Prostate gland (tissue), 2 donors: ENCODE data around the gene PCYT1B. TPM values are rescaled to one million over a fixed set of nuclear protein-coding genes. Genes with fewer than 3 reads are reported as not detected.
"Not testable (repeated sequence)": the region's sequence is repeated elsewhere in the genome, so short reads cannot be mapped to it uniquely, and the experiment has no call there.

Experiments used
- DNase-seq: peaks from one replicate; pipeline ENCODE4 v3.0.0-alpha.2; 2019; ENCODE audit warnings: low spot score
- H3K27ac ChIP-seq, 2 donors: fragments of 200-600 bp; sonication (generic); 2 replicates each; pipeline ENCODE4 v1.5.1; 2017 to 2019
- H3K27me3 ChIP-seq: fragments of 200-600 bp; sonication (generic); replicated peaks from 2 replicates; pipeline ENCODE4 v1.5.1; 2019; ENCODE audit not compliant: insufficient read depth
- H3K36me3 ChIP-seq, 2 donors: fragments of 200-600 bp; sonication (generic); 1 replicate in 1 of 2; 2 replicates in 1 of 2; pipeline versions ENCODE4 v1.5.1 to v1.8.1; 2017 to 2019
- H3K4me1 ChIP-seq: fragments of 200-600 bp; sonication (generic); replicated peaks from 2 replicates; pipeline ENCODE4 v1.5.1; 2019
- H3K4me3 ChIP-seq, 2 donors: fragments of 200-600 bp; sonication (generic); 2 replicates each; pipeline ENCODE4 v1.5.1; 2017 to 2019
- H3K9me3 ChIP-seq: fragments of 200-600 bp; sonication (generic); 2 replicates; pipeline ENCODE4 v1.5.1; 2017
- POLR2A ChIP-seq: fragments of 450-650 bp; IDR thresholded peaks from one replicate; pipeline ENCODE4 v1.6.1; 2016; ENCODE audit warnings: antibody characterized with exemption, mild to moderate bottlenecking
- POLR2AphosphoS5 ChIP-seq: sonication (generic); formaldehyde crosslinking; IDR thresholded peaks from one replicate; pipeline ENCODE4 v1.6.1; 2017; ENCODE audit warnings: antibody characterized with exemption
- WGBS: methylation state at CpG from one replicate; pipeline ENCODE4 v1.1.5; 2018; 5-methylcytosine and 5-hydroxymethylcytosine counted together
- intact Hi-C: fragments of 100-400 bp; cut with DNase I; formaldehyde crosslinking; loops from one replicate; pipeline ENCODE4 v1.14.2; 2022
- total RNA-seq, 2 donors: library from RNA; depleted of rRNA; stranded (reverse); fragments of >200 nt; gene quantifications; one replicate each; pipeline ENCODE4 v1.1.0, GENCODE V29; 2016
- TF ChIP-seq, protein P1 (sequence below), 4 experiments: fragments of 200-600 bp in 2 of 4; fragments of 450-650 bp in 2 of 4; sonication (generic) in 2 of 4; IDR thresholded peaks; 1 replicate in 3 of 4; 2 replicates in 1 of 4; pipeline ENCODE4 v1.5.1; 2016 to 2019; ENCODE audit warnings: antibody characterized with exemption in 4 of 4, mild to moderate bottlenecking in 2 of 4, moderate library complexity in 2 of 4

PCYT1B gene
- total RNA-seq, 2 donors from 2014 or later, result 0.27 to 6.9 TPM

DNA sequence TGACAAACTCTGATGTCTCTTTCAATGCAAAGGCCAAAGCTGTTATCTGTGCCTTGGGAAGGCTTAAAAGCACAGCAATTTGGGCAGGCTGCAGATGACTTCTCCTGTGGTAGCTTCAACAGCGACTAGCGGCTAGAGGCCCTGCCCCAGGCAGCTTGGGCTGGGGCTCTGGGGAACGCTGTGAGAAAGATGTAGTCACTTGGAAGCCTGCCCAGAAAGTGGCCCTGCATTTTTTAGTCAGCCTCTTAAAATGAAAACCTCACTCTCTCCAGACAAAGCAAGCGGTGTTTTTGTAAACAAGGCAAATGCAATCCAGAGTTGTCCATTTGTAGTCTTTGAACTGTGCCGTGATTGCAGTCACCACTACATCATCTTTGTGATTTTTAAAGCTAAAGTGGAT lies 27.5 kb downstream of the PCYT1B start:
- no peaks in the 10 kb centered on the region for H3K9me3 ChIP-seq
- TF ChIP-seq, protein P1, sequence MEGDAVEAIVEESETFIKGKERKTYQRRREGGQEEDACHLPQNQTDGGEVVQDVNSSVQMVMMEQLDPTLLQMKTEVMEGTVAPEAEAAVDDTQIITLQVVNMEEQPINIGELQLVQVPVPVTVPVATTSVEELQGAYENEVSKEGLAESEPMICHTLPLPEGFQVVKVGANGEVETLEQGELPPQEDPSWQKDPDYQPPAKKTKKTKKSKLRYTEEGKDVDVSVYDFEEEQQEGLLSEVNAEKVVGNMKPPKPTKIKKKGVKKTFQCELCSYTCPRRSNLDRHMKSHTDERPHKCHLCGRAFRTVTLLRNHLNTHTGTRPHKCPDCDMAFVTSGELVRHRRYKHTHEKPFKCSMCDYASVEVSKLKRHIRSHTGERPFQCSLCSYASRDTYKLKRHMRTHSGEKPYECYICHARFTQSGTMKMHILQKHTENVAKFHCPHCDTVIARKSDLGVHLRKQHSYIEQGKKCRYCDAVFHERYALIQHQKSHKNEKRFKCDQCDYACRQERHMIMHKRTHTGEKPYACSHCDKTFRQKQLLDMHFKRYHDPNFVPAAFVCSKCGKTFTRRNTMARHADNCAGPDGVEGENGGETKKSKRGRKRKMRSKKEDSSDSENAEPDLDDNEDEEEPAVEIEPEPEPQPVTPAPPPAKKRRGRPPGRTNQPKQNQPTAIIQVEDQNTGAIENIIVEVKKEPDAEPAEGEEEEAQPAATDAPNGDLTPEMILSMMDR (IDR thresholded peaks at IDR 0.05), result no peak
- TF ChIP-seq POLR2AphosphoS5, result no peak
- TF ChIP-seq POLR2A, result no peak
- DNase-seq, result no peak
- no peaks in the 10 kb centered on the region for H3K27me3 ChIP-seq
- no peaks in the 10 kb centered on the region for H3K4me1 ChIP-seq
- no peak overlapping the region for H3K4me3 ChIP-seq
- intact Hi-C loops, result no loop called here
- no peak overlapping the region for H3K27ac ChIP-seq
- 31% methylated on average over 5 of the region's 5 CpGs for WGBS
- no peaks in the 10 kb centered on the region for H3K36me3 ChIP-seq

DNA sequence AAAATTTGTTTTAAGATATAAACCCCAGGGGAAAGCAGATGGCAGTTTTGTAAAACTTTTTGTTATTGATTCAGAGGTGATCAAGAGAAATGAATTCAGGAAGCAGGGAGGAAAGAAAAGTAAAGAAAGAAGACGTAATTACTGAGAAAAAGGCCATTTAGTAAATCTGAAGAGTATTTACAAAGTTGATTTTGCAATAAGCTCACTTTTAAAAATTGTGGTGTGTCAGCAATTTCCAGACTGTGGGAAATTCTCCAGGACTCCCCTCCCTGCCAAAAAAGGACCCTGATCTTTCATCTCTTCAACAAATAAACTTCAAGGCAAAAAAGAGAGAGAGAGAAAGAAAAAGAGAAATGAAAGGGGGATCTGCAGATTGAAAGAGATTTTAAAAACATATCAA lies 36.6 kb downstream of the PCYT1B start:
- 42% methylated on average over 1 of the region's 1 CpG for WGBS

DNA sequence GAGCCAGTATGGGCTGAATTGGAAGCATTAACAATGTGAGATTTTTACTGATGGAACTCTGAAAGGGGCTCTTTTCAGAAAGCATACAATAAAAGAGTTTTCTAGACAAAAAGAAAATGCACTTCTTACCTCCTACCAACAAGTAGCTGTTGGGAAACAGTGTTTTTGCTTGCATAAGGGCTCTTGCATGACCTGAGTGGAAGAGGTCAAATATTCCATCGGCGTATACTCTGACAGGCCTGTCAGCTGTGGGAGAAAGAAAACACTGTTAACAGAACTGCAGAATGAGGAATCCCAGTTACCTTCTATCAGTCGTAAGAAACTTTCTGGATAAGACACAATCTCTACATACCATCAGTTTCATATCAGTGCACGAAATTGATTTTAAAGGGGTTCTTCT lies 39.5 kb downstream of the PCYT1B start:
- H3K9me3 ChIP-seq, result no peaks in the 10 kb centered on the region
- no peaks in the 10 kb centered on the region for H3K27me3 ChIP-seq
- intact Hi-C loops, result no loop called here
- H3K27ac ChIP-seq, result no peak overlapping the region
- TF ChIP-seq, protein P1 (IDR thresholded peaks at IDR 0.05), result no peak
- H3K4me3 ChIP-seq, result no peak overlapping the region
- WGBS, result 62% methylated on average over 4 of the region's 4 CpGs
- no peaks in the 10 kb centered on the region for H3K36me3 ChIP-seq
- no peak for DNase-seq
- no peaks in the 10 kb centered on the region for H3K4me1 ChIP-seq

More for the DNA sequence above, 36.6 kb downstream of the PCYT1B start:
- H3K4me1 ChIP-seq, result no peaks in the 10 kb centered on the region
- intact Hi-C loops, result no loop called here
- no peak overlapping the region for H3K27ac ChIP-seq
- TF ChIP-seq POLR2AphosphoS5 (no peak), POLR2A (no peak)
- TF ChIP-seq, protein P1 (IDR thresholded peaks at IDR 0.05), result no peak
- H3K4me3 ChIP-seq, result no peak overlapping the region
- H3K9me3 ChIP-seq, result no peaks in the 10 kb centered on the region
- no peaks in the 10 kb centered on the region for H3K27me3 ChIP-seq
- no peak for DNase-seq
- no peaks in the 10 kb centered on the region for H3K36me3 ChIP-seq

DNA sequence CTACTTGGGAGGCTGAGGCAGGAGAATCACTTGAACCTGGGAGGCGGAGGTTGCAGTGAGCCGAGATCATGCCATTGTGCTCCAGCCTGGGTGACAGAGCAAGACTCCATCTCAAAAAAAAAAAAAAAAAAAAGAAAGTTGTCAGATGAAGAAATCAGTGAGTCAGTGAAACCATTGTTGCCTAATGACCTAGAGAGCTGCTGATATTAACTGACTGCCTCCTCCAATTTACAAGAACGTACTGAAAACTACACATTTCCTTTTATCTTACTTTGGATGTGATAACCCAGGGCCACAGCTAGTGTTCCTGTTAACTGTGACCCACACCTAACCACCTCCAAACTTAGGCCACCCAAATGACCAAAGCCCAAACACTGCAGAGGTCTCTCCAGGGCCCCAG lies 41.2 kb downstream of the PCYT1B start:
- intact Hi-C loops, result not testable (repeated sequence)
- WGBS, result 96% methylated on average over 3 of the region's 3 CpGs

DNA sequence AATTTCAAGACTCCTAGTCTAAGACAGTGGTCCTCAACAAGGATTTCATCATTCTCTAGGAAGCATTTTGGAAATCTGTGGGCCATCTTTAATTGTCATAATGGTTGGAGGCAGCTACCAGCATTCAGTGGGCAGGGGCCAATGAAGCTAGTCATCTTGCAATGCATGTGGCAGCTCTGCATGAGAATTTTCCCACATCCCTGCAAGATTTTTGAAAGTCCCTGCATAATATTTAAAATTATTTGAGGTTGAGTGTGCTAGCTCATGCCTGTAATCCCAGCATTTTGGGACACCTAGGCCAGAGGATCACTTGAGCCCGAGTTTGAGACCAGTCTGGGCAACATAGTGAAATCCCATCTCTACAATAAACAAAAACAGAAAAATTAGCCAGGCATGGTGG lies 44.0 kb downstream of the PCYT1B start:
- no peak for DNase-seq
- WGBS, result 88% methylated on average over 1 of the region's 1 CpG
- H3K9me3 ChIP-seq, result no peaks in the 10 kb centered on the region
- H3K27ac ChIP-seq, result no peak overlapping the region
- H3K4me3 ChIP-seq, result no peak overlapping the region
- intact Hi-C loops, result no loop called here
- no peak for TF ChIP-seq POLR2AphosphoS5
- TF ChIP-seq, protein P1 (IDR thresholded peaks at IDR 0.05), result no peak
- TF ChIP-seq POLR2A, result no peak
- no peaks in the 10 kb centered on the region for H3K36me3 ChIP-seq
- no peaks in the 10 kb centered on the region for H3K4me1 ChIP-seq
- H3K27me3 ChIP-seq, result no peaks in the 10 kb centered on the region

More for the DNA sequence above, 41.2 kb downstream of the PCYT1B start:
- H3K27ac ChIP-seq, DNase-seq, H3K4me1 ChIP-seq, H3K9me3 ChIP-seq, H3K36me3 ChIP-seq, H3K27me3 ChIP-seq, H3K4me3 ChIP-seq: not testable (repeated sequence)
